Body of pancreas (tissue), 4 donors: Measurements from ENCODE around the gene TMEM156.

Experiments
- POLR2A ChIP-seq, 3 donors: fragments of 450-650 bp; IDR thresholded peaks; one replicate each; pipeline ENCODE4 v1.6.1; 2016; ENCODE audit warnings: antibody characterized with exemption in 3 of 3, mild to moderate bottlenecking in 2 of 3
- TF ChIP-seq, protein P1 (sequence below), 7 experiments: fragments of 450-650 bp in 4 of 7; fragments of 200-600 bp in 3 of 7; sonication (generic) in 3 of 7; IDR thresholded peaks; one replicate each; pipeline ENCODE4 v1.5.1; 2016 to 2019; ENCODE audit warnings: antibody characterized with exemption in 7 of 7

DNA sequence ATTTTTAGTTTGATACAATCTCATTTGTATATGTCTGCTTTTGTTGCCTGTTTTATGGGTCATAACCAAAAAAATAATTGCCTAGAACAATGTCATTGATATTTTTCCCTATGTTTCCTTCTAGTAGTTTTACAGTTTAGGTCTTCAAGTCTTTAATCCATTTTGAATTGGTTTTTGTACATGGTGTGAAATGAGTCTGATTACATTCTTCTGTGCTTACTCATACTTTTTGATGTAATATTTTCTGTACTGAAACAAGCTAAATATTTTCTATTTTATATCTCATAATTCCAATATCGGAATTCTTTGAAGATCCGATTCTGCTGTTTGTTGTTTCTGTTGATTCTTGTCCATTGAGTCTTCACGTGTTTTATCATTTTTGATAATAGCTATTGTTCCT lies 10.6 kb downstream of the TMEM156 start:
- TF ChIP-seq, protein P1, sequence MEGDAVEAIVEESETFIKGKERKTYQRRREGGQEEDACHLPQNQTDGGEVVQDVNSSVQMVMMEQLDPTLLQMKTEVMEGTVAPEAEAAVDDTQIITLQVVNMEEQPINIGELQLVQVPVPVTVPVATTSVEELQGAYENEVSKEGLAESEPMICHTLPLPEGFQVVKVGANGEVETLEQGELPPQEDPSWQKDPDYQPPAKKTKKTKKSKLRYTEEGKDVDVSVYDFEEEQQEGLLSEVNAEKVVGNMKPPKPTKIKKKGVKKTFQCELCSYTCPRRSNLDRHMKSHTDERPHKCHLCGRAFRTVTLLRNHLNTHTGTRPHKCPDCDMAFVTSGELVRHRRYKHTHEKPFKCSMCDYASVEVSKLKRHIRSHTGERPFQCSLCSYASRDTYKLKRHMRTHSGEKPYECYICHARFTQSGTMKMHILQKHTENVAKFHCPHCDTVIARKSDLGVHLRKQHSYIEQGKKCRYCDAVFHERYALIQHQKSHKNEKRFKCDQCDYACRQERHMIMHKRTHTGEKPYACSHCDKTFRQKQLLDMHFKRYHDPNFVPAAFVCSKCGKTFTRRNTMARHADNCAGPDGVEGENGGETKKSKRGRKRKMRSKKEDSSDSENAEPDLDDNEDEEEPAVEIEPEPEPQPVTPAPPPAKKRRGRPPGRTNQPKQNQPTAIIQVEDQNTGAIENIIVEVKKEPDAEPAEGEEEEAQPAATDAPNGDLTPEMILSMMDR (IDR thresholded peaks at IDR 0.05) = no peak
- TF ChIP-seq POLR2A (IDR thresholded peaks at IDR 0.05) = no peak
